Mononuclear cell (primary cell): ENCODE measurements around the gene NBPF14. TPM values are rescaled to one million over a fixed set of nuclear protein-coding genes. Genes with fewer than 3 reads are reported as not detected.
A peak's percentile ranks its signal among the peaks of the same experiment; 100 is the strongest.
"Not testable (repeated sequence)": the region's sequence is repeated elsewhere in the genome, so short reads cannot be mapped to it uniquely, and the experiment has no call there.

ENCODE experiments used
- H3K27me3 ChIP-seq: 2 replicates; pipeline ENCODE4 v1.6.0; 2011; ENCODE audit warnings: low read length, control low read depth; ENCODE audit not compliant: insufficient read depth
- H3K4me1 ChIP-seq: 2 replicates; pipeline ENCODE4 v1.5.1; 2011; ENCODE audit warnings: mild to moderate bottlenecking, low read length, control low read depth; ENCODE audit not compliant: insufficient read depth
- H3K4me3 ChIP-seq: 2 replicates; pipeline ENCODE4 v1.5.1; 2011; ENCODE audit warnings: mild to moderate bottlenecking, low read length, moderate library complexity
- H3K9me3 ChIP-seq: 2 replicates; pipeline ENCODE4 v1.5.1; 2011; ENCODE audit warnings: low read depth, mild to moderate bottlenecking, control low read depth, low read length
- total RNA-seq: library from RNA; depleted of rRNA; stranded (reverse); fragments of >200 nt; gene quantifications from one replicate; pipeline ENCODE4 v1.2.3, GENCODE V29; 2012

The NBPF14 gene
- 23.0 TPM for total RNA-seq

GRCh38 chr1:148595911-148596310 lies at the start of gene NBPF14:
Gene NBPF14 (minus strand): TSS chr1:148596011. CDS start chr1:148595717, 294 bp downstream.
- H3K4me1 ChIP-seq, H3K4me3 ChIP-seq, H3K9me3 ChIP-seq, H3K27me3 ChIP-seq: not testable (repeated sequence)

GRCh38 chr1:148625451-148625850 lies 29.6 kb upstream of the NBPF14 start:
- not testable (repeated sequence) for H3K4me3 ChIP-seq, H3K4me1 ChIP-seq, H3K27me3 ChIP-seq, H3K9me3 ChIP-seq

GRCh38 chr1:148618216-148618615 lies 22.4 kb upstream of the NBPF14 start:
- H3K4me3 ChIP-seq, H3K4me1 ChIP-seq, H3K27me3 ChIP-seq, H3K9me3 ChIP-seq: not testable (repeated sequence)

- H3K27me3 ChIP-seq, H3K4me1 ChIP-seq, H3K9me3 ChIP-seq, H3K4me3 ChIP-seq: not testable (repeated sequence)
Measured at GRCh38 chr1:148605266-148605665, 9.5 kb upstream of the NBPF14 start.

GRCh38 chr1:148595360-148595759 lies 451 bp downstream of the NBPF14 start:
- H3K9me3 ChIP-seq, H3K4me1 ChIP-seq, H3K4me3 ChIP-seq, H3K27me3 ChIP-seq: not testable (repeated sequence)

- not testable (repeated sequence) for H3K4me1 ChIP-seq, H3K27me3 ChIP-seq, H3K9me3 ChIP-seq, H3K4me3 ChIP-seq
Measured at GRCh38 chr1:148591098-148591497, 4.7 kb downstream of the NBPF14 start.

- H3K4me1 ChIP-seq, H3K4me3 ChIP-seq, H3K27me3 ChIP-seq, H3K9me3 ChIP-seq: not testable (repeated sequence)
Measured at GRCh38 chr1:148532158-148532557, 63.7 kb downstream of the NBPF14 start.

GRCh38 chr1:148529101-148529567 lies 66.7 kb downstream of the NBPF14 start:
- H3K4me1 ChIP-seq, H3K9me3 ChIP-seq, H3K27me3 ChIP-seq: not testable (repeated sequence)
- H3K4me3 ChIP-seq = peak overlapping the region; percentile 15

- not testable (repeated sequence) for H3K27me3 ChIP-seq, H3K4me3 ChIP-seq
Measured at GRCh38 chr1:148528591-148528990, 67.2 kb downstream of the NBPF14 start.

GRCh38 chr1:148526587-148526986 lies 69.2 kb downstream of the NBPF14 start:
- not testable (repeated sequence) for H3K4me3 ChIP-seq, H3K4me1 ChIP-seq, H3K9me3 ChIP-seq, H3K27me3 ChIP-seq

More at GRCh38 chr1:148528591-148528990, 67.2 kb downstream of the NBPF14 start:
- not testable (repeated sequence) for H3K9me3 ChIP-seq, H3K4me1 ChIP-seq

- H3K4me1 ChIP-seq, H3K27me3 ChIP-seq, H3K9me3 ChIP-seq: not testable (repeated sequence)
- peak overlapping the region; percentile 46 for H3K4me3 ChIP-seq
Measured at GRCh38 chr1:148523205-148524144, 72.3 kb downstream of the NBPF14 start.

- H3K27me3 ChIP-seq, H3K4me1 ChIP-seq, H3K9me3 ChIP-seq: not testable (repeated sequence)
- H3K4me3 ChIP-seq = peak overlapping the region; percentile 46
Measured at GRCh38 chr1:148522561-148523204, 73.1 kb downstream of the NBPF14 start.

GRCh38 chr1:148522072-148522471 lies 73.7 kb downstream of the NBPF14 start:
- peak overlapping the region; percentile 25 for H3K4me3 ChIP-seq

GRCh38 chr1:148514310-148514709 lies 81.5 kb downstream of the NBPF14 start:
- H3K9me3 ChIP-seq, H3K4me1 ChIP-seq, H3K27me3 ChIP-seq, H3K4me3 ChIP-seq: not testable (repeated sequence)

More at GRCh38 chr1:148522072-148522471, 73.7 kb downstream of the NBPF14 start:
- not testable (repeated sequence) for H3K27me3 ChIP-seq, H3K4me1 ChIP-seq, H3K9me3 ChIP-seq

- H3K9me3 ChIP-seq, H3K4me3 ChIP-seq, H3K4me1 ChIP-seq, H3K27me3 ChIP-seq: not testable (repeated sequence)
Measured at GRCh38 chr1:148512571-148513184, 83.1 kb downstream of the NBPF14 start.
